Measurements from ENCODE around the gene CROCC. TPM values are rescaled to one million over a fixed set of nuclear protein-coding genes. Genes with fewer than 3 reads are reported as not detected.
"Not testable (repeated sequence)": the region's sequence is repeated elsewhere in the genome, so short reads cannot be mapped to it uniquely, and the experiment has no call there.

Gene CROCC
- total RNA-seq, 1 donor: 30.2 TPM

DNA sequence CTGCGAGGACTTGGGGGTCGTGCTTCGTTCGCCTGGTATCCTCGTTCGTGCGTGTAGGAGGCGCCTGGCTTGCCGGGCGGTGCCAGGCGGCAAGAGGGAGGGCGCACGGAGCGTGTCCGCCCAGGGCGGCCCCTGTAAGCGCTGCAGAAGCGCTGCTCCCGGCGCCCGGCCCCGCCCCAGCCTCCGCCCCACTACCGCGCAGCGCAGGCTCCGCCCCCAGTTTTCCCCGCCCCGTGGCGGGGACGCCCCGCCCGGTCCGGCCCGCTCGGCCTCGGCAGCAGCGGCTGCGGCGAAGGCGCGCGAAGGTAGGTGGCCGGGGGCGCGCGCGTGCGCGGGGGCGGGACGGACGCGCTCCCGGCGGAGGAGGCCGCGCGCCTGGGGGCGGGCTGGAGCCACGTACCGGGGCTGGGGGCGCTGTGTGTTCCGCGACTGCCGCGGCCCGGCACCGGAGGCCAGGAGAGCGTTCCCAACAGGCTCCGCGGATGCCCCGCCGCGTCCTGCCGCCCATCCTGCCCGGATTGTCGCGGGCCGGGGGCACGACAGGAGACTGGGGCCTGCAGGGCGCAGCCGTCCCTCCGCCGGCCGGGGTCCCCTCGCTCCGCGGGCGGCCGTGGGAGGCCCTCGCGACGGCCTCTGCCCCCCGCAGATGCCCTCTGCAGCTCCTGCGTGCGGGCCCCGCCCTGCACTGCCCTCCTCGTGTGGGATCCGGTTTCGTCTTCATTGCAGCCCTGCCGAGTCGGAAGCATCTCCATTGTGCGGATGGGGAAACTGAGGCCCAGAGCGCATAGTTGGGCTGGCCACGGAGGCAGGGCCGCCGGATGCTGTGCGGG is 7.7 kb upstream of the CROCC start:
- peak; percentile 84 to 95 (median 94) for DNase-seq (ENCODE audit: low read depth in 2 of 3, low spot score in 2 of 3)

DNA sequence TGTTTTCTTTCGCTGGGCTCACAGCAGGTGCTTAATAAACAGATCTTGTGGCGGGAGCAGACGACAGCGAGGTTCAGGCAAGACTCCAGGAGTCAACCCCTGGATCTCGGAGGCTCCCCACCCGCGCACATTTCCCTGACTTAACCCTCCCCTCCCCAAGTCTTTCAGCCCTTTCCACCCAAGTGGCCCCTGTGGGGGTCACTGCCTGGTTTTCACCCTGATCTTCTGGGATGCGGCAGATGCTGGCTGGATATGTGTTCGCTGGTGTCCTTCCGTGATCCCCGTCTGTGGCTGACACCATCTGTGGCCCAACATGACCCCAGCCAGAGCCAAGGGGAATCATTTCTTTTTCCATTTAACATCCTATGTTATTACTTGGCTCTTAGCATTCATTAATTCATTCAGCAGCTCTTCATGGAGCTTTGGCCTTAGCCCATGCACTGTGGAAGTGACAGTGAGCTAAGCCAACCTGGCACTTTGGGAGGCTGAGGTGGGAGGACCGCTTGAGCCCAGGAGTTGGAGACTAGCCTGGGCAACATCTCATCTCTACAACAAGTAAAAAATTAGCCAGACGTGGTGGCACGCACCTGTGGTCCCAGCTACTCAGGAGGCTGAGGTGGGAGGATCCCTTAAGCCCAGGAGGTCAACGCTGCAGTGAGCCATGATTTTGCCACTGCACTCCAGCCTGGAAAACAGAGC is 6.7 kb upstream of the CROCC start:
- not testable (repeated sequence) for DNase-seq (ENCODE audit: low read depth in 2 of 3, low spot score in 2 of 3)

GRCh38 chr1:16915627-16915973 is 6.1 kb upstream of the CROCC start:
- peak in 1 of 3 donors; percentile 61 for DNase-seq (ENCODE audit: low read depth in 2 of 3, low spot score in 2 of 3)

DNA sequence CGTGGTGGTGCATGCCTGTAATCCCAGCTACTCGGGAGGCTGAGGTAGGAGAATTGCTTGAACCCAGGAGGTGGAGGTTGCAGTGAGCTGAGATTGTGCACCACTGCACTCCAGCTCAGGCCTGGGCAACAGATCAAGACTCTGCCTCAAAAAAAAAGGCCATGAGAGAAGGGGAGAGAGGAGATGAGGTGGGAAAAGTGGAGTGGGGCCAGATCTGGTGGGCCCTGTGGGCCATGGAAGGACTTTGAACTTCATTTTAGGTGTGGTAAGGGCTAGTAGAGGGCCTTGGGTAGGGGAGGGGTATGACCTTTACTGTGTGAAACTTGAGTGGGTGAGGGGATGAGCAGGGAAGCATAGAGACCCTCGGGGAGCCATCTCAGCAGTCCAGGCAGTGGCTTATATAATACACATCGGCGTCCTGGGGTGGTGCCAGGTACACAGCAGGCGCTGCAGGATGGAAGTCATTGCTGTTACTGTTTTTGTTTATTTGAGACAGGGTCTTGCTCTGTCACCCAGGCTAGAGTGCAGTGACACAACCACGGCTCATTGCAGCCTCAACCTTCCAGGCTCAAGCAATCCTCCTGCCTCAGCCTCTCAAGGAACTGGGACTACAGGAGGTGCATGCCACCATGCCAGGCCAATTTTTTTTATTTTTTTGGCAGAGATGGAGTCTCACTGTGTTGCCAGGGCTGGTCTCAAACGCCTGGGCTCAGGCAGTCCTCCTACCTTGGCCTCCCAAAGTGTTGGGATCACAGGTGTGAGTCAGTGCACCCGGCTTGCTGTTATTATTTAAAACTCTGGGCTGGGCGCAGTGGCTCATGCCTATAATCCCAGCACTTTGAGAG is 5.5 kb upstream of the CROCC start:
- DNase-seq (ENCODE audit: low read depth in 2 of 3, low spot score in 2 of 3): not testable (repeated sequence)

- DNase-seq (ENCODE audit: low read depth in 2 of 3, low spot score in 2 of 3): no peak
These were observed 3.4 kb upstream of the CROCC start for GRCh38 chr1:16918371-16918770.

DNA sequence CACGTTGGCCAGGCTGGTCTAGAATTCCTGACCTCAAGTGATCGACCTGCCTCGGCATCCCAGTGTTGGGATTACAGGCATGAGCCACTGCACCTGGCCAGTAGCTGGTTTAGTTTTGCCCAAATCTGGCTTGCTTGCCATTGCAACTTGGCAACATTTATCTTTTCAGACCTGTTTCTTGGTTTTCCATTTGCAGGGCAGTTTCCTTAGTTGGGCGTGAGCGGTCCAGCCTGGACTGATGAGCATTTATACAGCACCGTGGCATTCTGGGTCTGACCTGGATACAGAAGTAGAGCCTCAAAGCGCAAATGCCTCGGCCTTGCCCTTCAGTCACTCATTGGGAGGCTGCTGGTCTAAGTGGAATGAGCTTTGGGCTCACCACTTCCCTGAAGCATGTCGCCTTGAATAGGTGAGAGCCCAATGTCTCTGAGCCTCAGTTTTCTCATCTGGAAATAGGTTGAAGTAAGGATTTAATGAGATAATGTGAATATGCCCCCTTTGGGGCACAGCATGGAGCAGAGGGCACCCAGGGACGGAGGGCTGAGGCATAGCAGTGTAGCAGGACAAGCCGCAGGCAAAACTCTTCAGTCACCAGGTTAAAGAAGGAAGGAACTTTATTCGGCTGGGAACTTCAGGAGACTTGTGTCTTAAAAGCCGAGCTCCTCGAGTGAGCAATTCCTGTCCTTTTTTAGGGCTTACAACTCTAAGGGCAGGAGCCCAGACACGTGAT is 2.6 kb upstream of the CROCC start:
- DNase-seq (ENCODE audit: low read depth in 2 of 3, low spot score in 2 of 3): not testable (repeated sequence)

- DNase-seq (ENCODE audit: low read depth in 2 of 3, low spot score in 2 of 3): no peak
These were observed 780 bp upstream of the CROCC start for GRCh38 chr1:16920951-16921350.

GRCh38 chr1:16922466-16922865 is 735 bp downstream of the CROCC start:
- DNase-seq (ENCODE audit: low read depth in 2 of 3, low spot score in 2 of 3): no peak

DNA sequence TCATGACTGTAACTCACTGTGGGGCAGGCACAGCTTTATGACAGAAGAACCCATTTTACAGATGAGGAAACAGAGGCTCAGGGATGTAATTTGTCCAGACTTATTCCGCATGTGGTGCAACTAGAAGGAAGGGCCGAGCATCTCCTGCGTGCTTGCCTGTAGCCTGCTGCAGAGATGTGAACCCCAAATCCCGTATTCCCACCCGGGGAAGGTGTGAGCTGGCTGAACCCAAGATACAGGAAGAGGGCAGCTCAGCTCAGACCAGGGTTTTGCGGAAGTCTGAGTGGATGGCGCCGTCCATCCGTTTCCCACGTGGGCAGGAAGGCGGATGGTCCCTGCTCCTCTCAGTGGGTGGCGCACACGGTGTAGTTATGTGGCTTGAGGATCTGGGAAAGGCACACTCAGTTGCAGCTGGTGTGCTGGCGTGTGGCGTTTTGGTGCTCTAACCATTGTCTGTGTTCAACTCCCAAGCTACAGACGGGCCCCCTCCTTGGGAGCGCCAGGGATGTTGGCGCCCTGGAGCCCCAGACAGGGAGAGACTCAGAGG is 1.2 kb downstream of the CROCC start:
- DNase-seq (ENCODE audit: low read depth in 2 of 3, low spot score in 2 of 3): no peak

- DNase-seq (ENCODE audit: low read depth in 2 of 3, low spot score in 2 of 3): no peak
These were observed 2.6 kb downstream of the CROCC start for GRCh38 chr1:16924216-16924918.

DNA sequence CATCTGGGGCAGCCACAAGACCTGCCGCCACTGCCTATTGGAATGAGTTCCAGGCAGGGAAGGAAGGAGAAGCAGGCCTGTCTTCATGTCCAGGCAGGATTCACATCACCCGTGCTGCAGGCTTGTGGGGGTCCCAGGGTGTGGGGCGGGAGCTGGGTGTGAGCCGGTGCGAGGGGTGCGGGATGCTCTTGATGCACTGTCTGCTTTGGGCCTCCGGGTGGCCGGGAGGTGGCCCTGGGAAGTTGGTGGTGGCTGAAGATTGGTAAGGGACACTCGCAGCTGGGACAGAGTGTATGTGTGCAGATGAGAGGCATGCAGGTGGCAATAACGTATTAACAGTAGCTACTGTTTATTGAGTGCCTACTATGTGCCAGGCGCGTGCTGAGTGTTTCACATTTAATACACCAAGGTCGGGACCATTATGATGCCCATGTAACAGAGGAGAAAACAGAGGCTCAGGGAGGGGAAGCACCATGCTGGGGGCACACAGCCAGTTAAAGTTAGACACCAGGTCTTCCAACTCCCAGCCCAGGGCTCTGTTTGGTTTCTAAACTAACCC is 3.3 kb downstream of the CROCC start:
- DNase-seq (ENCODE audit: low read depth in 2 of 3, low spot score in 2 of 3): no peak

- no peak for DNase-seq (ENCODE audit: low read depth in 2 of 3, low spot score in 2 of 3)
These were observed 4.1 kb downstream of the CROCC start for GRCh38 chr1:16925635-16926490.

DNA sequence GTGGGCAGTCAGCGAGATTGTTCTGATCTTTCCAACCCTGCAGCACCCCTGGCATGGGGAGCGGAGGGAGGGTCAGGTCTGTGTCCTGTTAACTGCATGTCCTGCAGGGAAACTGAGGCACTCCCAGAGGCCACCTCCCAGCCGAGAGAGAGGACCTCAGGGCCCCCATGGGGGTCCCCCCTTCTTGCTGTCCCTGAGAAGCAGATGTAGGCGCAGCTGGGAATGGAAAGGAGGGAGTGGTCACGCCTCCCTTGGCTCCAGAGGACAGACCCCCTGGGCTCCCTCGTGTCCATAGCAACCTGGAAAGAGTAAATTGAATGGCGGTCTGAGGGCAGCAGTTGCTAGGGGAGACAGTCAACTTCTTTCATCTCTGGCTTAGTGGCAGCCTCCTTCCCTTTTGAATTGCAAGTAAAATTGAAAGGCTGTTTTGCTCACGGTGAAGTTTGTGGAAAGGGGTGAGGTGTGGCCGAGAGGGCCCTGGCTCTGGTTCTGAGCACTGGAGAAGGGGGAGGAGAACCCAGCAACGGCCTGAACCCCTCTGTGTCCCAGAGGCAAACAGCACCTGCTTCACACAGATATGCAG is 4.9 kb downstream of the CROCC start:
- DNase-seq (ENCODE audit: low read depth in 2 of 3, low spot score in 2 of 3): no peak

DNA sequence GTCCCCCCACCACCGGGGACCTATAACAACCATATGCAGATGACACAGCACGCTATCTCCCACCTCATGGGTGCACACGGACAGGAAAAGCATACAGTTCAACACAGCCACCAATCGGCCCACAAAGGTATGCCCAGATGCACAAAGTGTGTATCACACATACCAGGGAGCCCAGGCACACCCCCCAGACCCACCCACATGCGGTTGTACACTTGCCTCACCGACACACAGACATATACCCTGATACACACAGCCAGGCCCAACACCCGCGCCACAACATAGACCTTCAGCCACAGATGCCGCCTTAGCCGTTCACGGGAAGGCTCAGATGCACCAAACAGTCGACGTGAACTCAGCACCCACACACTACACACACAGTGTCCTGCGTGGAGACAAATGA is 5.5 kb downstream of the CROCC start:
- no peak for DNase-seq (ENCODE audit: low read depth in 2 of 3, low spot score in 2 of 3)

- peak in 1 of 3 donors; percentile 36 for DNase-seq (ENCODE audit: low read depth in 2 of 3, low spot score in 2 of 3)
These were observed 6.2 kb downstream of the CROCC start for GRCh38 chr1:16927711-16928485.

DNA sequence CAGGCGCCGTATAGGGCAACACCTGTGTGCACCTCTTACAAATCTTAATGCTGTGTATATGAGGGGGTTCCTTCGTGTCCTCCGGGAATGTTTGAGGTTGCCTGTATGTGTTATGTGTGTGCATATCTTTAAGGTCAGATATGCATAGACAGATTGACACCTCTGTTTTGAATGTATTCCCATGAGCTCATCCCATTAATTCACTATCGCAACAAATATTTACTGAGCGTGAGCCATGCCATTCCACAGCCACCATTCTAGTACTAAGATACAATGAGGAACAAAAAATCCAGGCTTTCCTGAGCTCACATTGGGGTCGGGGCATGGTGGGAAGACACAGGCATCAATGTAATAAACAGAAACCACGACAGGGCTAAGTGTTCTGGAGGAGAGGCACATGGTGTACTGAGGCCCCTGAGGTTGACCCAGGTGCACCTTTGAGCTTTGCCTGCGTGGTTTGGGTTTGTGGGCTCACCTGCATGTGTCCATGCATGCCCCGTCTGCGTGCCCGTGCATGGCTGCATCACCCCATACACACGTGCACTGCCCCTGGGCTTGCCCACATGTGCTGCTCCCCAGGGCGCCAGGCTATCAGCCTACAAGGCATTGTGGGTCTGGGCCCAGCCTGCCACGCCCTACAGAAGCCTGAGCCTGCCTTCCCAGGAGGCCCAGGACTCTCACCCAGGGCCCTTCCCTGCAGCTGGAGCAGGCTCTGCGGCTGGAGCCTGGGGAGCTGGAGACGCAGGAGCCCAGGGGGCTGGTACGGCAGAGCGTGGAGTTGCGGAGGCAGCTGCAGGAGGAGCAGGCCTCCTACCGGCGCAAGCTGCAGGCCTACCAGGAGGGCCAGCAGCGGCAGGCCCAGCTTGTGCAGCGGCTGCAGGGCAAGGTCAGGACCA is 7.7 kb downstream of the CROCC start:
- DNase-seq (ENCODE audit: low read depth in 2 of 3, low spot score in 2 of 3): not testable (repeated sequence)

Measured in hematopoietic multipotent progenitor cell (in vitro differentiated cells).